ENCODE results near the gene SUPT16H.

SUPT16H gene

DNA sequence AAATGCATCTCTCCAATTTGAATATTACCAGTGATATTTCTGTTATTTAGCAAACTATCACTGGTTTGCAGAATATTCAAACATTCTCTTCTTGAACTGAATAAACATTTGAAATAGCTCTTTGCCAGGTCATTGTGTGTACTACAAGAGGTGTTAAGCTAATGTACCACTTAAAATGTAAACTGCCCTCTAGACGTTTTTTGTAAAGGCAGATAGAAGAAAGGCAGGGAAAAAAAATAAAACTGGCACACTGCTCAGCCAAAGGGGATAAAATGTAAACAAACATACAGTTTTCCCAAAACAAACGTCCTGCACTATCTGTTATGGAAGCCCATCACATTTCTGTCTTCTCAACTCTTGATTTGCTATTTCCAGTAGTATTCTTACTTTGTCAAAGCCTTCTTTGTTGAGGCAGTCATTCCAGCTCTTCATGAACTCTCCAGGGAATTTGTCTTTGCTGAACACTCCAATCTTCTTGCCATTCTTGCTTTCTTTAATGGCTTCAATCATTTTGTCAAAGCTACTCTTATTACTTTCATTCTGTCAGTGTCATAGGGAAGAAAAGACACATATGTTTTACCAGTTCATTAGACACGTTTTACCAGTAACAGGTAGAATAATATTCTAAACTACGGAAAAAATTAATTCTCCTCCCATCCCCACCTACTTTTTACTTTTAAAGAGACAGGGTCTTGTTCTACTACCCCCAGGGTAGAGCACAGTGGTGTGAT, 13.7 kb downstream of the SUPT16H start:
- no peak for DNase-seq (ENCODE audit: extremely low read depth in 1 of 2, low read depth in 1 of 2)

DNA sequence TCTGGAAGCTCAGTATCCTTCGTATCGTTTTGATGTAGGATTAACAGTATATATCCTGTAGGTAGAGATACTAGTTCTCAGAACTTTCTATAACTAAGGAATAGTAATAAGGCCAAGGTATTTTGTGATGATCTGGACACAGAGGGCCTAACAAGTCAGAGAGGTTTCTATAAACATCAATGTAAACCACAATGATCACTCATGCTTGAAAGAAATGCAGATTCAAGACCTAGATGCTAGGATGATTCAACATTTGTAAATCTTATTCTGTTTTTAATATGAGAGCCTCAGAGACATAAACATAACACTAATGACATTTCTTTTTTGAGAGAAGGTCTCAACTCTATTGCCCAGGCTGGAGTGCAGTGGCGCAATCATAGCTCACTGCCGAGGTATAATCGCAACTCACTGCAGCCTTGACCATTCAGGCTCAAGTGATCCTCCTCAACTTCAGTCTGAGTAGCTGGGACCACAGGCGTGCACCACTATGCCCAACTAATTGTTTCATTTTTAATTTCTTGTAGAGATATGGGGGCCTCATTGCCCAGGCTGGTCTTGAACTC, 16.2 kb downstream of the SUPT16H start:
- DNase-seq (ENCODE audit: extremely low read depth in 1 of 2, low read depth in 1 of 2) = no peak

DNA sequence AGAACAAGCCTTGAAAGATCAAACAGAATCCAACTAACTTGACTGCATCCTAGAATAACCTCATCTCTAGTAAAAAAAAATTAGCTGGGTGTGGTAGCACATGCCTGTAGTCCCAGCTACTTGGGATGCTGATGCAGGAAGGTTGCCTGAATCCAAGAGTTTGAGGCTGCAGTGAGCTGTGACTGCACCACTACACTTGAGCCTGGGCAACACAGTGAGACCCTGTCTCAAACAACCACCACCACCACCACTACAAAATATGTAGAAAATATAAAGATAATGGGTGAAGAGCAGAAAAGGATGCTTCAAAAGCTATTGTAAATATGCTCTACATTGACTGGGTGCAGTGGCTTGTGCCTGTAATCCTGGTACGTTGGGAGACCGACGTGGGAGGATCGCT, 27.3 kb downstream of the SUPT16H start:
- DNase-seq (ENCODE audit: extremely low read depth in 1 of 2, low read depth in 1 of 2) = no peak

DNA sequence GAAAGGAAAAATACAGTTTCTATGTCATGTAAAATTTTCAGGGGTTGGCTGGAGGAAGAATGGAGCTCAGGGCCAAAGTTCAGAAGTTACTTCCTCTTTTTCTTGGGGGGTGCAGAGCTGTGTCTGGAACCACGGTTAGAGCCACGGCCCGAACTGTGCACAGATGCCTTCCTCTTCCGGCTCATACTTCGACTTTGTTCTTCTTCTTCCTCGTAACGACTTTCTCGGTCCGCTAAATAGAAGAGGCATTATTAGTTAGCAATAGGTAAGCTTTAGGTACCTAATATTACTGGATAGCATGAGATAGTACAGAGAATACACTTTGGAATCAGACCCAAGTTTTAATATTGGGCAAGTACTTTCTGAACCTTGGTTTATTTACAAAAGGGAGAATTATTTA, 31.2 kb downstream of the SUPT16H start:
- no peak for DNase-seq (ENCODE audit: extremely low read depth in 1 of 2, low read depth in 1 of 2)

DNA sequence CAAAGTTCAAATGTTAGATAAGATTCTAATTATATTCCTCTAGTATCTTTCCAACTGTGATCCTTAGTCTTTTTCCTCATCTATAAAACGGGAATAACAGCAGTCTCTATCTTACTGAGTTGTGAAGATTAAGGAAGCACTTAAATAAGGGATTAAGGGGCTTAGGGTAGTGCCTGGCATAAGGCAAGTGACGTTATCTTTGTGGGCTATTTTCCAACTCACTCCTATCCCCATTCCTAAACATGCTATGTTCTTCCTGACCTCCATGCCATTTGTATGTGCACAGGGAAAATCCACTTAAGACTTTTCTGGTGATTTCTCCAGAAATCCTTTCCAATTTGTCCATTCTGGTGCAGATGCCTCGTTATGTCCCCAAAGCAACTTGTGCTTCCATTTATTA, 33.3 kb downstream of the SUPT16H start:
- no peak for DNase-seq (ENCODE audit: extremely low read depth in 1 of 2, low read depth in 1 of 2)

DNA sequence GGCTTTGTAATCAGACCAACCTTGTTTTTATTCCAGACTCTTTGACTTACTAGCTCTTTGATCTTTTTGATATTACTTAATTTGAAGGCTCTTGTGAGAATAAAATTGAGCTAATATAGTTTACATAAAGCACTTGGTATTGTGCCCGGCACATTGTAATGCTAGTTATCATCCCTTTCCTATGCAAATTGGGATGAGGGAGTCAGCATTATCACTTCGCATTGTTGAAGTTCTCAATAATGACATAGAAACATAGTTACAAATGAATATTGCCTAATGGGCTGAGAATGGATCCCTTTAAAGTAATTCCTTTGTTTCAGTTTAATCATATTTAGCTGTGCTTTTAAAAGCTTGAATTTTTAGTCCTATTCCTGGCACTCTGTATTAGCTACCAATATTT, 36.6 kb downstream of the SUPT16H start:
- no peak for DNase-seq (ENCODE audit: extremely low read depth in 1 of 2, low read depth in 1 of 2)

- no peak for DNase-seq (ENCODE audit: extremely low read depth in 1 of 2, low read depth in 1 of 2)
These were observed 37.2 kb downstream of the SUPT16H start for GRCh38 chr14:21346532-21347135.

GRCh38 chr14:21343035-21343794, 40.6 kb downstream of the SUPT16H start:
- no peak for DNase-seq (ENCODE audit: extremely low read depth in 1 of 2, low read depth in 1 of 2)

DNA sequence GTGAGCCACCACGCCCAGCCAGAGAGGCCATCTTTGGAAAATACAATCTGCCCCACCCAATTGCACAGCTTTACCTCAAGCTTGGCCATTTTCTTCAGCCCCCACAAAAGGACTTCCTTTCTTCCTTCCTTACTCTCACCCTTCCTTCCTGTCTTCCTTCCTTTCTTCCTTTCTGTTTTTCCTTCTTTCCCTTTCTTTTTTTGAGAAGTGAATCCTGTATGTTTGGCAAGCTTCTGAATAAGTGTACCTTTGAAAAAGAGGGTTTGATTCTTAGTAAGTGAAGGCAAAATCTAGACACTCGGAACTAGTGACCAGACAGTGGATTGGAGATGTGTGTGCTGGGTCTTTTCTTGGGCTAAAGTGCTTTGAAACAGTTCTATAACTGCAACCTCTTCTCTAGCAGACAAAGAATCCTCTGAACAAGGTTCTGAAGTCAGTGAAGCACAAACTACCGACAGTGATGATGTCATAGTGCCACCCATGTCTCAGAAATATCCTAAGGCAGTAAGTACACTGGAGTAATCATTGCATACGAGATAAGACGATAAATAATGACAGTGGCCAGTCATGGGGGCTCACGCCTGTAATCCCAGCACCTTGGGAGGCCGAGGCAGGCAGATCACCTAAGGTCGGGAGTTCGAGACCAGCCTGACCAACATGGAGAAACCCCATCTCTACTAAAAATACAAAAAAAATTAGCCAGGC, 49.5 kb downstream of the SUPT16H start:
- DNase-seq (ENCODE audit: extremely low read depth in 1 of 2, low read depth in 1 of 2) = no peak

DNA sequence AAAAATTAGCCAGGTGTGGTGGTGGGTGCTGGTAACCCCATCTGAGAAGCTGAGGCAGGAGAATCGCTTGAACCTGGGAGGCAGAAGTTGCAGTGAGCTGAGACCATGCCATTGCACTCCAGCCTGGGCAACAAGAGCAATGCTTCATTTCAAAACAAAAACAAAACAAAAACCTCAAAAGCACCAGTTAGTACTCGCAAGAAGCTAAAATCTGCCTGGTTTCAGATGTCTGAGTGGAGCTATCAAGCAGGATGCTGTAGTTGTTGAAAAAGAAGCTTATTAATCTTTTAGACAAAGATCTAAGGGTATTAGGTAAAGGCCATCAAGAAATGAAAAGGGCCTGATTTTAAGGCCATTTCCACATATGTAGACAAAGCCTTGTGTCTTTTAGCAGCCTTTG, 50.9 kb downstream of the SUPT16H start:
- DNase-seq (ENCODE audit: extremely low read depth in 1 of 2, low read depth in 1 of 2) = no peak

- no peak for DNase-seq (ENCODE audit: extremely low read depth in 1 of 2, low read depth in 1 of 2)
These were observed 56.8 kb downstream of the SUPT16H start for GRCh38 chr14:21326972-21327371.

GRCh38 chr14:21322716-21323115, 61.1 kb downstream of the SUPT16H start:
- no peak for DNase-seq (ENCODE audit: extremely low read depth in 1 of 2, low read depth in 1 of 2)

- DNase-seq (ENCODE audit: extremely low read depth in 1 of 2, low read depth in 1 of 2) = no peak
These were observed 62.9 kb downstream of the SUPT16H start for GRCh38 chr14:21320913-21321312.

GRCh38 chr14:21317398-21317797, 66.4 kb downstream of the SUPT16H start:
- DNase-seq (ENCODE audit: extremely low read depth in 1 of 2, low read depth in 1 of 2) = no peak

GRCh38 chr14:21313512-21313911, 70.3 kb downstream of the SUPT16H start:
- DNase-seq (ENCODE audit: extremely low read depth in 1 of 2, low read depth in 1 of 2) = no peak

DNA sequence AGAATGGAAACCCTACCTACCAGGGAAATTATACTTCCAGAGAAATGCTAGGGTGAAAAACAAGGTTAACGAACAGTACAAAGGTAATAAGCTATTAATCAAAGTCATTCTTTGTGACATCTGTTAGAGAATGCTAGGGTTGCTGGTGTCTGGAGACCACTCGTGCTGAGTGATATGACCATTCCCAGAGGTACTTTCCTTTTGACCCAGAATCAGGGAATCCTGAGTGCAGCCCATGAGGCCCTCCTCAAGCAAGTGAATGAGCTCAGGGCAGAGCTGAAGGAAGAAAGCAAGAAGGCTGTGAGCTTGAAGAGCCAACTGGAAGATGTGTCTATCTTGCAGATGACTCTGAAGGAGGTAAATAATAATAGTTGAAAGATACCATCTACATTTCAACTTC, 72.2 kb downstream of the SUPT16H start:
- DNase-seq (ENCODE audit: extremely low read depth in 1 of 2, low read depth in 1 of 2) = no peak

- DNase-seq (ENCODE audit: extremely low read depth in 1 of 2, low read depth in 1 of 2) = no peak
These were observed 73.9 kb downstream of the SUPT16H start for GRCh38 chr14:21309956-21310355.

DNA sequence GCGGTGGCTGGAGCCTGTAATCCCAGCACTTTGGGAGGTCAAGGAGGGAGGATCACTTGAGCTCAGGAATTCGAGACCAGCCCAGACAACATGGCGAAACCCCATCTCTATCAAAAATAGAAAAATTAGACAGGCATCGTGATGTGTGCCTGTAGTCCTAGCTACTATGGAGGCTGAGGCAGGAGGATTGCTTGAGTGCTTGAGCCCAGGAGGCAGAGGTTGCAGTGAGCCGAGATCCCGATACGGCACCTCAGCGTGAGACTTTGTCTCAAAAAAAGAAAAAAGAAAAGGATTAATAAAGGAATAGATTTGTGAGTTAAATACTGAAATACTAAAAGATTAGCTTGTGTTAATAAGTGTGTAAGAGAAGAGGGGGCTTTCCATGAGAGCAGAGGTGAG, 74.6 kb downstream of the SUPT16H start:
- DNase-seq (ENCODE audit: extremely low read depth in 1 of 2, low read depth in 1 of 2) = no peak

- DNase-seq (ENCODE audit: extremely low read depth in 1 of 2, low read depth in 1 of 2) = peak; percentile 36 to 37
These were observed 75.2 kb downstream of the SUPT16H start for GRCh38 chr14:21308479-21309237.

- DNase-seq (ENCODE audit: extremely low read depth in 1 of 2, low read depth in 1 of 2) = no peak
These were observed 75.7 kb downstream of the SUPT16H start for GRCh38 chr14:21308132-21308478.
